HG02759 (cell line): ENCODE measurements around the gene FUZ.

Experiments
- ATAC-seq: cut with Tn5 transposase; IDR thresholded peaks from one replicate; pipeline ENCODE4 v1.9.1; 2021; ENCODE audit warnings: mild to moderate bottlenecking, moderate library complexity; ENCODE audit not compliant: unreplicated experiment

FUZ gene, protein sequence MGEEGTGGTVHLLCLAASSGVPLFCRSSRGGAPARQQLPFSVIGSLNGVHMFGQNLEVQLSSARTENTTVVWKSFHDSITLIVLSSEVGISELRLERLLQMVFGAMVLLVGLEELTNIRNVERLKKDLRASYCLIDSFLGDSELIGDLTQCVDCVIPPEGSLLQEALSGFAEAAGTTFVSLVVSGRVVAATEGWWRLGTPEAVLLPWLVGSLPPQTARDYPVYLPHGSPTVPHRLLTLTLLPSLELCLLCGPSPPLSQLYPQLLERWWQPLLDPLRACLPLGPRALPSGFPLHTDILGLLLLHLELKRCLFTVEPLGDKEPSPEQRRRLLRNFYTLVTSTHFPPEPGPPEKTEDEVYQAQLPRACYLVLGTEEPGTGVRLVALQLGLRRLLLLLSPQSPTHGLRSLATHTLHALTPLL

DNA sequence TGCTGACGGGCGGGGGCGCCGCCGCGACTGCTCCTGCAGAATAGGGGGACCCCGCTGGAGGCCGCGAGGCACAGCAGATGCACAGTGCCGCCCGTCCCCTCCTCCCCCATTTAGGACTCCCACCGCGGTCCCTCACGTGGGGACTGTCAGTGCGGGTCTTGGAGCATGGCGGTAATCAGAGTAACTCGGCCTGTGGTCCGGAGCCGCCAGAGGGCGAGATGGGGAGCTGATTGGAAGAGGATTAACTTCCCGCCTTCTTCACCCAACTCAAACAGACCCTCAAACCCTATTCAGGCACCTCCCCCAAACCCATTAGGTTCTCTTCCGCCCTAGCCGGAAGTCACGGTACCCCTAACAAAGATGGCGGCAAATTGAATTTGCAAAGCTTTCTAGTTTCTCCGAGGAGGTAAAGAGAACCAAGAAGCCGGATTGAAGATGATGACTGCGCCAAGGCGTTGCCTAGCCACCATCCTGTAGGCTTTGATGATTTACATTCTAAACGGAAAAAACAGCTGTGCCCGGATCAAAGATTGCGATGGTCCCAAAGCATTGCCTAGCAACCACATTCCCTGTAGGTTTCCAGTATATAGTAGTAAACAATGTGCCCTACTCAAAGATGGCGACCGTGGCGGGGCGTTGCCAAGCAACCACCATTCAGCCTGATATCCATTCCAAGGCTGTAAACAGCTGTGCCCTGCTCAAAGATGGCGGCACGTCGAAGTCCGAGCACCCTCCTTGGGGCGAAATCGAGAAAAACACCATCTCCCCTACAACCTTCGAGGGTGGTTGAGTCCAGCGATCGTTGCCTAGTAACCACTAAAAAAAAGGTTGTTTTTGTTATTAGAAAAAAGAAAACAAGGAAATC, at the start of gene FUZ:
FUZ (minus strand) TSS at position 296 of the 865 bp plus-strand sequence; CDS start at position 110, 186 bp downstream.
- ATAC-seq = peak; percentile 57

DNA sequence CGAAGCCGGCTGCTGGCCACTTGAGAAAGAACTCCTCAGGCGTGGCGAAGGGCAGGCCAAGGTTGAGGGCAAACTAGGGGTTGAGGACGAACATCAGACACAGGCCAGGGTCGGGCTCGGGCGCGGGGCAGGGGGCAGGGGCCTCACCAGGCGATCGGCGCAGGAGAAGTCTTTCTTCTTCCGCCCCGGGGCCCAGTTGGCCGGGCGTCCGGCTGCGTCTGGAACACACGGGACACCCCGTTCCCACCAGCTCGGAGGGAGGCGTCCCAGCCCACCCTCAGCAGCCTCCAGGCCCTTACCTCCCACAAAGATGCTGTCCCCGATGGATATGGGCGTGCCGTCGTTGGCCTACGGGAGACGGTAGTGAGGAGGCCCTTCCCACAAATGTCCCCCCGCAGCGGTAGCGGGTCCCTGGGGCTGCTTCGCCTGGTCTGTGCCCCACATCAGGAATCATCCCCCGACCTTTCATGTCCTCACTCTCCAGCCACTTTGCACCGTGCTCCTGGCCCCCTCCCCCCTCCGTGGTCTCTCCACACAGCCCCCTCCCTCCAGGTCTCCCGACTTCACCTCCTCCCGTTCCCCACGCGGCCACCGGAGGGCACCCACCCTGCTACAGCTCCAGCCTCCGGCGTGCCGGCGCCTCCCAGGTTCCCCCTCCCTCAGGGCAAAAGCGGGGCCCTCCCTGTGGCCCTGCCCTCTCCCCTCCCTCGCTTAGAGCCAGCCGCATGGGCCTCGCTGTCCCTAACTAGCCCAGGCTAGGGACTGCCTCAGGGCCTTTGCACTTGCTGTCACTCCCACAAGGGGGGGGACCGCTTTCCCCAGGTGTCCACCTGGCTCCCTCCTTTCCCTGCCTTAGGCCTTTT, 49.5 kb upstream of the FUZ start:
- no peak for ATAC-seq

DNA sequence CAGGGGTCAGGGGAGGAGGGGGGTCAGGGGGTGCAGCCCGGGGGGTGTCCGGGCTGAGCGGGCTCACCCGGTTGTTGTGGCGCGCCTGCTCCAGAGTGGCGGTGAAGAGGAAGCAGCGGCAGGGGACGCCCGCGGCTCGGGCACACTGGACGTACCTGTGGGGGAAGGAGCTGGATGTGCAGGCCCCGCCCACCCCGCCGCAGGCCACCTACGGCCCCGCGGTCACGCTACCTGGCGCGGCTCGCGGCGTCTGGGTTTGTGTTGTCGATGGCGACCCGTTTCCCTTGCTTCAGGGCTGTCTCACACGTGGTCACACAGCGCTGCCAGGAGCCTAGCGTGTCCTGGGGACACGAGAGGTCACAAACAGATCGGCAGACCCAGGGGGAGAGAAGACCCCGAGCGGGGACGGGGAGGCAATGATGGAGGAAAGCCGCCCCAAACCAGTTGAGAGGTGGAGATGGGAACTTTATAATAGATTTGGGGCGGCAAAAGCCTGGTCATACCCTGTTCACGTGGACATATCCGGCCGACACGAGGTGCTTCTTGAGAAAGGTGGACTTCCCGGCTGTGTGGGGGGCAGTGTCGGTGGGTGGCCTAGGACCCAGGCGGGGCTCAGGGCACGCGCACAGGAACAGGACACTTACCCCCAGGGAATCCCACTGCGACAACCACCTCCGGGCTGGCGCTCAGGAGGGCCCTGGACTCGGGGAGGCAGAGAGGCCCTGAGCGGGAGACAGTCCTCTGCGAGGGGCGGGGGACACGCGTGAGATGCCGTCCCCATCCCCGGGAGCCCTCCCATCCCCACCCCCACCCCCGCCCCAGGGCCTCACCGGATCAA, 48.7 kb upstream of the FUZ start:
- no peak for ATAC-seq

DNA sequence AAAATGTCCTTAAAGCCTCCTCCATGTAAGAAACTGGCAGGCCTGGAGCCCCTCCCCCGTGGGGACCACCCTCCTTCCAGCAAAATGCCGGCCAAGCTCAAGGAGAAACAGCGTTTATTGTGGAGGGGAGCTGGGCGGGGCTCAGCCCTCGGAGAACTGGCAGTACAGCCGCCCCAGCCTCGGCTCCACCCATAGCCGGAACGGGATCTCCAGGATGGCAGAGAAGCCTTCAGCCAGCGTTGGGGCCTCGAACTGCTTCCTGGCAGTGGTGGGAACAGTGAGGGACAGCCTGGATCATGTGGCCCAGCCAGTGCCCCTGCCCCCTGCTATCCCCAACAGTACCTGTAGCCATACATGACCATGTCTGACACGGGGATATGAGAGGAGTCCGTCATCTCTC, 48.0 kb upstream of the FUZ start:
- no peak for ATAC-seq

DNA sequence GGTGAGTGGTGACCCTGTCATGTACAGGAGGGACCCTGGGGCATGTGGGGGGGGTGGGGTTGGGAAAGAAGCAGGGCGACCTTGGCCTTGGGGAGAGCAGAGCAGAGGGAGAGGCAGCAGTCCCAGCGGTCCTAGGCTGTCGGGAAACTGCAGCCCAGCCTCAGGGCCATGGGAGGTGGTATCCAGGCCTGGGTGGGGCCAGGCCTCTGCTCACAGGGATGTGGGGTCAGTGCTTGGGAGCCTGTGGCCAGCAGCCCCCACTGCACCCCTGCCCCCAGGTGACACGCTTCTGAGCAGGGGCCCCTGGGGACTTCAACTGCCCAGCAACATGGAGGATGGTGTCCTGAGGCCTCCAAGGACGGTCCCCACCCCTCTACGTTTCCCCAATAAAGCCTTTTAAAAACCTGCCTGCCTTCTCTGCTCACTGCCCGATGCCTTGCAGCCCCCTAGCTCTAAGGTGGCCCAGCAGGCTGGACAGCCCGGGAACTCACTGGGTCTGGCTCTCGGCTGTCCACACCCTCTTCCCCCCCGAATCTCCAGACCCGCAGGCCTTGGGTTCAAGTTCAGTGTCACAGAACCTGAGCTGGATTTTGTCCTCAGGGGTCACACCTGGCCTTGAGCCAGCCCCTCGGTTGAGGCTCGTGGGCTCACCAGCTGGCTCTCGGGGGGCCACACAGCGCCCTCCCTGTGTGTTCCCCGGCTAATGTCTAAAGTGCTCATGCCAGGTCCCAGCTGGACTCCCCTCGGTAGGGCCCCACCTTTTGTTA, 47.4 kb upstream of the FUZ start:
- ATAC-seq = no peak

DNA sequence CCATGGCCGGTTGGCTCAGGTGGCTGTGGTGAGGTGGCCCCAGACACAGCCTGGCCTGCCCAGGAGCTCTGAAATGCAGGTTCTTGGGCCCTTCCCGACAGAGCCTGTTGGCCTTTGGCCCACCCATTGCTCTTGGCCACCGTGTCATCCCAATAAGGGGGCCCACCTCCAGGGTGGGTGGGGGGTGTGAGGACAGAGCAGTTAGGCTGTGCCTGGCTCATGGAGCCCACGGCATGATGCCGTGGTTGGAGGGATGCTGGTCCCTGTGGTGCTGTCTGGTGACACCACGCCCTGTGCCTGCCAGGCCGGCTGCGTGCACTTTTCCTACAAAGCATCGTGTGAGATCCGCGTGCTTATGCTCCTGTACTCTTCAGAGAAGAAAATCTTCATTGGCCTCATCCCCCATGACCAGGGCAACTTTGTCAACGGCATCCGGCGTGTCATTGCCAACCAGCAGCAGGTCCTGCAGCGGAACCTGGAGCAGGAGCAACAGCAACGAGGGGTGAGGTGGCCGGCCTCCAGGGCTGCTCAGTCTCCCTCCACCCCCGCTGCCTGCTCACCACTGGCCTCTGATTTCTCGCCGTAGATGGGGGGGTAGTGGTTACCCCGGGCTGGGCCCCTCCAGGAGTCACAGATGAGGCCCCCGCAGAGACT, 46.7 kb upstream of the FUZ start:
- ATAC-seq = no peak

DNA sequence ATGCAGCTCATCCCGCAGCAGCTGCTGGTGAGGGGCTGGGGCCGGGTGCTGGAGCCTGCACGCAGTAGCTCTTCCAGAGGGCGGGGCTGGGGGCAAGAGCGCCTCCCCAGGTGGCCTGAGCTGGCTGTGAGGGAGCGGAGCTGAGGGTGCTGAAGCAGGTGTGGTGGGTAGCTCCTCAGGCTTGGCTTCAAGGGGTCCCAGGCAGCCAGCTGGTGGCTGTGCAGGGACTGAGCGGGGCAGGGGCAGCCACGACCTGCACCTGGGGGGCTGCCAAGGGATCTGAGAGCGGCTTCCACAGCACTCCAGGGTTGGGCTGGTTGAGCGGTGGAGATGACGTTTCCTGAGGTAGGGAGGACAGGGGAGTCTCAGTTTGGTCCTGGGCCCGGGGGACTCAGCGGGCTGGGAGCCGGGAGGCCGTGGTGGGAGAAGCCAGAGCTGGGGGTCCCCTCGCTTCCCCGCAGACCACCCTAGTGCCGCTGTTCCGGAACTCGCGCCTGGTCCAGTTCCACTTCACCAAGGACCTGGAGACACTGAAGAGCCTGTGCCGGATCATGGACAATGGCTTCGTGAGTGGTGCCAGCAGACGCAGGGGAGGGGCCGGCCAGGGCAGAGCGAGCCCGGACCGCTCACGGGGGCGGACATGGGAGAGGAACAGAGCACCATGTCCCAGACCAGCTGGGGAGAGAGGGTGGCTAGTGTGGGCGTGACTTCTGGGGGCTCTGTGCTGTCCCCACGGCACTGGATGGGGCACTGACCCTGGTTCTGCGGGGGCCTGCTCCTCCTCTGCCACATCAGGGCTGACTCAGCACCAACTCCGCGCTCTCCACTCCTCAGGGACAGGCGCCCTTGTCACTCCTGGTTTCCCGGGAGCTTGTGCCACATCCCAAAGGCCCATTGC, 45.2 kb upstream of the FUZ start:
- no peak for ATAC-seq

DNA sequence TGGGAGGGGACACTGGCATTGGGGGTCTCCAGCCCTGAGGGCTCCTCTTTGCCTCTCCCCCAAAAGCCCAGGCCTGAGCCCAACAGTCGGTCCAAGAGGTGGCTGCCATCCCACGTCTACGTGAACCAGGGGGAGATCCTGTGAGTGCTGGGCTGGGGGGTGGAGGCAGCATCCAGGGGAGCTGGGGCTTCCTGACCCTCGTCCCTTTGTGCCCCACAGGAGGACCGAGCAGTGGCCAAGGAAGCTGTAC, 44.7 kb upstream of the FUZ start:
- no peak for ATAC-seq

DNA sequence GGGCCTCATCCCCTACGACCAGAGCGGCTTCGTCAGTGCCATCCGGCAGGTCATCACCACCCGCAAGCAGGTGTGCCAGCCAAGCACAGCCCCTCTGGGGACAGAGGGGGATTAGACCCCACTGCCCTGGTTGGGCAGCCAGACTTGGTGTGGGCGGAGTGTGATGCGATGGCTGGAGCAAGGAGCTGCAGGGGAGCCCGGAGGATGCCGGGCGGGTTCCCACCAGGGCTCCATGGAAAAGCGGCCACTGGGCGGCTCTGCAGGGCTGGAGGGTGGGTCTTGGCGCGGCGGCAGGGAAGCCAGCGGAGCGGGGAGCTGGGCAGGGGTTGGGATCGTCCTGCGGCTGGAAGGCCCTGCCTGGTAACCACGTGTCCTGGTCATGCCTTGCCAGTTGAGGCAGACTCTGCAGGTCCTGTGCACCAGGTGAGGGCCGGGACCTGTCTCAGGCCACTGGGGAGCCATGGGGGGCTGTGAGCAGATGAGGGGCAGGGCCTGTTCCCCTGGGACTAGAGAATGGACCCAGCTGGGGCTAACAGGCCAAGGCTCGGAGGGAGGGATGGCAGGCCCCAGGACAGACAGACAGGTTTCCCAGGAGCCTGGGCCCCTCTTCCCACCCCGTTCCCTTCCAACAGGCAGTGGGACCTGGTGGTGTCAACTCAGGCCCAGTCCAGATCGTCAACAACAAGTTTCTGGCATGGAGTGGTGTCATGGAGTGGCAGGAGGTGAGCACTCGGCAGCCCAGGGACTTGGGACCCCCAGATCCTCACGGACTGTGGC, 44.2 kb upstream of the FUZ start:
- ATAC-seq = no peak

DNA sequence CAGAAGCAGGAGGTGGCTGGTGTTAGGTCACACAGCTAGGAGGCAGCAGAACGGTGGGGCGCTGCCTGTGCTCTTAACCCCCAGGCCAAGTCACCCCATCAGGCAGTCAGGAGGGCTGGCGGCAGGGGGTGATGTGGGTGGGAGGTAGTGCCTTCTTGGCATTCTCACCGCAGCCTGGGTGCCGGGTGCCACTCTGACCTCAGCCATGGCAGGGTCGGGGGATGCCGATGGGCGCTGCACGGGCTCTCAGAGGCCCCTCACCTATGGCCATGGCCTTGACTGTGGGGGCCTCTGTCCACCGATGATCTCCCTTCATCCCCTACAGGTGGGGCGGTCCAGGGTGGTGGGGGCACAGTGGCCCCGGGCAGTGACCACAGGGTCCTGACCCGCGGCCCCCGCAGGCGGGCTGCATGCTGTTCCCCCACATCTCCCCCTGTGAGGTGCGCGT, 43.5 kb upstream of the FUZ start:
- no peak for ATAC-seq

DNA sequence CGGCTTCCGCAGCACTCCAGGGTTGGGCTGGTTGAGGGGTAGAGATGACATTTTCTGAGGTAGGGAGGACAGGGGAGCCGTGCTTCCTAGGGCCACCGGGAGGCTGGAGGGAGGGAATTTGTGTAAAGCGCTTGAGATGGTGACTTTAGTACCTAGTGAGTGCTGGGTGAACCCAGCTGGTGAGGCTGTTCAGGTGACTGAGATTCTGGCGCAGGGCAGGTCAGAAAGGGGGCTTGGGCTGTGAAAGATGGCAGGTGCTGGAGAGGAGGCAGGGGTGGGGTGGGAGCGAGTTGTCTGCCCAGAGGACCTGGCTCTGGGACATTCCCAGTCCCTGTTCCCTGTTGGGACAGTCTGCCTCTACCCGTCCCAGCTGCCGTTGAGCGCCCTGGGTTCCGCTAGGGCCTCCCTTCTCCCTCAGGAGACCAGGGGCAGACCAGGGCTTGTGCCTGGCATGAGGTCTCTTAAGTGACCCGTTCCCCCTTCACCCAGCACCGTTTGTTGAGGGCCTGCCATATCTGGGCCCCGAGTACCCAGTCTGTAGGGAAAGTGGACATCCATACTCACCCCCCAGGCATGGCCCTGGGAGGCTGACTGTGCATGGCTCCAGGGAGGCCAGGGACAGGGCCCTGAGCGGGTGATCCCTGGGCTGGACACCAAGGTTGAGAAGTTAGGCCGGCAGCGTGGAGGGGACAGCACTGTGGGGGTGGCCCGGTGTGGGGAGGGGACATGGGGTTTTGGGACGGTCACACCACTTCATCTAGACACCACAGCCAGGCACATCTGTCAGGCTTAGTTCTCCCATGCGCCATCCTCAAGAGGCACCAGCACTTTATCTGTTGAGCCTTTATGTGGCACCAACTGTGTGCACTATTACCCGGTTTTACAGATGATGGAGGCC, 42.8 kb upstream of the FUZ start:
- no peak for ATAC-seq

DNA sequence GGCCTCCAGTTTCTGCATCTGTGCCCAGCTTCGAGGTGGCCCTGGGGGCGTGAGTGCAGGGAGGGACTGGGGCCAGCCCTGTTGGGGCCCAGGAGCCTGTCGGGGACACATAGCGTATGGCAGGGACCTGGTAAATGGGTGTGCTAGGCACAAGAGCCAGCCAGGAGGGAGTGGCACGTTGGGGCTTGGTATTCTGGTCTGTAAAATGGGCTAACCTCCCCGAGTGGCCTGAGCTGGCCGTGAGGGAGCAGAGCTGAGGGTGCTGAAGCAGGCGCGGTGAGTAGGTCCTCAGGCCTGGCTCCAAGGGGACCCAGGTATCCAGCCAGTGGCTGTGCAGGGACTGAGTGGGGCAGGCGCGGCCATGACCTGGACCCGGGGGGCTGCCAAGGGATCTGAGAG, 42.2 kb upstream of the FUZ start:
- no peak for ATAC-seq

DNA sequence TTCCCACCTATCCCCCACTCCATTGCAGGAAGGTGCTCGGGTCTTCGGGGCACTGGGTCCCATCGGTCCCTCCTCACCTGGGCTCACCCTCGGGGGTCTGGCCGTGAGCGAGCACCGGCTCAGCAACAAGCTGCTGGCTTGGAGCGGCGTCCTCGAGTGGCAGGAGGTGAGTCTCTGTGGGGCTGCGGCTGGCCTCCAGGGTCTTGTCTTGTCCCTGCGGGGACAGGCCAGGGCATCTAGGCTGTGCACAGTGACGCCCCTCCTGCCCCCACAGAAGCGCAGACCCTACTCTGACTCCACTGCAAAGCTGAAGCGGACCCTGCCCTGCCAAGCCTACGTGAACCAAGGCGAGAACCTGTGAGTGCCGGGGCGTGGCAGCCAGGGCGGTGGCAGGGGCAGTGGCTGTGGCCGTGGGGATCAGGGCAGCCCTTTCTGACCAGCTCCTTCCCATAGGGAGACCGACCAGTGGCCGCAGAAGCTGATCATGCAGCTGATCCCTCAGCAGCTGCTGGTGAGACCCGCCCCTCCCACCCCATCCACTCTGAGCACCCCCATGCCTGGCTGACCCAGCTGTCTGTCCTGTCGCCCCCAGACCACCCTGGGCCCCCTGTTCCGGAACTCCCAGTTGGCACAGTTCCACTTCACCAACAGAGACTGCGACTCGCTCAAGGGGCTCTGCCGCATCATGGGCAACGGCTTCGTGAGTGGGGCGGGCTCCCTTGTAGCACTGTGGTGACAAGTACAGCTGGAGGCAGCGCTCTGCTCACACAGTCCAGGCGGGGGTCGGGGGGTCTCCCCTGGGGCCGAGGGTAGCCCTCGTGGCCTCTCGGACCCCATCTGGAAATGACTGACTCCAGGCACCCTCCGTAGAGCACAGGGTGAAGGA, 41.5 kb upstream of the FUZ start:
- no peak for ATAC-seq

DNA sequence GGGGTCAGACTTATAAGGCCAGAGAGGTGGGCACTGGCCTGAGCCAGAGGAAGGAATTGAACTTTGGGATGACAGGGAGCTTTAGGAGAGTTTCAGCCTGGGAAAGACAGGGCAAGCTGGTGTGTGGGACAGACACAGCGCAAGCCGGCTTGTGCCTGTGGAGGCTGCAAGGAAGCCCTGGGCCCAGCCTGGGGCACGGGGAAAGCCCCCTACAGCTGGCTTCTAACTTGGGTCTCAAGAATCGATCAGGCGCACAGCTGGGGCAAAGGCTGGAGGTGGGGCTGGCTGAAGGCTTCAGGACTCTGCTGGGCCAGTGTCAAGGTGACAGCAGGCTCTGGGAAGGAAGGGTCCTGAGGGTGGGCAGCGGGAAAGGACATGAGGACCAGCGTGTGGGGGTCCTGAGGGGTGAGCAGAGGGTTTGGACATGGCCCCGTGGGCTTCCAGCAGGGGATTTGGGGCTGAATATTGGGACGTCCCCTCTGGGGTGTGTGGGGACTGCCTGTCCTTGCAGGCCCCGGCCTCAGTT, 40.8 kb upstream of the FUZ start:
- no peak for ATAC-seq

DNA sequence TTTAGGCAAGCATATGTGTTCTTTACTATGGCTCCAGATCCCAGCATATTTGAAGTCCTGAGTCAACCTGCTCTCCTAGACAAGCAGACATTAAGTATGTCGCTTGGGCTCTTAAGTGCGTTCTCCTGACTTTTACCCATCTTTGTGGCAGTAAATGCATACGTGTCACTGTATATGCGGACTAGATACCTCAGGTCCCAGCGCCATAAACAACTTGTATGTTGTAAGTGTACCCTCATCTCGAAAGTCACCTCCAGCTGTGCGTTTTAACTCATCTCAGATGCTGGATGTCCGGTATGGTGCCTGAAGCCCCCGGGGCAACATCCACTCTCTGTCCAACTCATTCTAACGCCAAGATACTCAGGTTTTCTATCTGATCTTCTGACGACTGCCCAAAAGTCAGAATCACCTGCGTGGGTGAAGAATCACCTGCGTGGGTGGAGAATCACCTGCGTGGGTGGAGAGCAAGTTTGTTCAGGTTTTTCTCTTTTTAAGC, 39.6 kb upstream of the FUZ start:
- no peak for ATAC-seq
